H1 (cell line): ENCODE results near the gene CYTH1. TPM values are rescaled to one million over a fixed set of nuclear protein-coding genes. Genes with fewer than 3 reads are reported as not detected.

Source experiments
- CTCF ChIP-seq, 3 experiments: IDR thresholded peaks; 1 replicate in 2 of 3; 2 replicates in 1 of 3; pipeline versions ENCODE4 v1.5.1 to v1.6.1; 2011; ENCODE audit warnings: low read length in 3 of 3, mild to moderate bottlenecking in 3 of 3, inconsistent platforms in 2 of 3, low read depth in 1 of 3, moderate library complexity in 1 of 3; ENCODE audit not compliant: insufficient read depth in 1 of 3; ENCODE audit errors: control extremely low read depth in 1 of 3
- GABPA ChIP-seq: IDR thresholded peaks from 2 replicates; pipeline ENCODE4 v1.6.1; 2011; ENCODE audit warnings: mild to moderate bottlenecking, low read length, moderate library complexity, borderline replicate concordance; ENCODE audit not compliant: insufficient read depth
- HDAC2 ChIP-seq, 2 experiments: fragments of 300-600 bp in 1 of 2; sonication (generic) in 1 of 2; IDR thresholded peaks; 2 replicates each; pipeline ENCODE4 v1.6.1; 2011 to 2012; ENCODE audit warnings: low read depth in 2 of 2, low read length in 2 of 2, mild to moderate bottlenecking in 2 of 2, moderate library complexity in 2 of 2, borderline replicate concordance in 1 of 2, inconsistent platforms in 1 of 2
- RAD21 ChIP-seq, 2 experiments: IDR thresholded peaks in 1 of 2; conservative IDR thresholded peaks in 1 of 2; 2 replicates each; pipeline ENCODE4 v1.6.1; 2011; ENCODE audit warnings: low read depth in 2 of 2, low read length in 2 of 2, improper control_type of control experiment in 1 of 2, inconsistent platforms in 1 of 2, mild to moderate bottlenecking in 1 of 2, moderate library complexity in 1 of 2
- RBBP5 ChIP-seq: IDR thresholded peaks from 2 replicates; pipeline ENCODE4 v1.7.1; 2012; ENCODE audit warnings: low read depth, mild to moderate bottlenecking, inconsistent platforms, low read length, moderate library complexity, borderline replicate concordance
- SIX5 ChIP-seq: IDR thresholded peaks from 2 replicates; pipeline ENCODE4 v1.6.1; 2011; ENCODE audit warnings: mild to moderate bottlenecking, low read depth, low read length
- TAF7 ChIP-seq: optimal IDR thresholded peaks from 2 replicates; pipeline ENCODE3; 2011; ENCODE audit warnings: low read depth, mild to moderate bottlenecking, inconsistent platforms, low read length, moderate library complexity, borderline replicate concordance
- TEAD4 ChIP-seq: IDR thresholded peaks from 2 replicates; pipeline ENCODE4 v1.6.1; 2012; ENCODE audit warnings: low read depth, low read length, inconsistent platforms, mixed read lengths
- YY1 ChIP-seq: IDR thresholded peaks from 2 replicates; pipeline ENCODE4 v1.6.1; 2011; ENCODE audit warnings: low read depth, mild to moderate bottlenecking, low read length
- polyA plus RNA-seq, 7 experiments: library from polyadenylated mRNA; depleted of rRNA in 3 of 7; stranded (reverse) in 5 of 7; unstranded in 2 of 7; fragments of >200 nt in 5 of 7; fragments of 200-250 nt in 2 of 7; gene quantifications; 1 replicate in 5 of 7; 2 replicates in 1 of 7; 4 replicates in 1 of 7; pipeline versions ENCODE4 v1.2.1 to v1.2.3, GENCODE V29; 2011 to 2013; ENCODE audit warnings: missing spikeins in 2 of 7, mixed read lengths in 2 of 7
- total RNA-seq: library from RNA; stranded (reverse); fragmentation: NEBNext Ultra II Directional; extraction: Animal tissue kit (Norgen Biotek cat#: 25700); gene quantifications from 2 replicates; pipeline ENCODE4 v1.2.1, GENCODE V29; 2021

Gene CYTH1
- total and polyA plus RNA-seq, 2 of the 8 experiments (the other 6 are each of a cell fraction or from before 2014, with no cell fraction given) = 12.8 to 14.8 TPM

GRCh38 chr17:78708510-78708973, 73.5 kb downstream of the CYTH1 start (continued):
- TF ChIP-seq GABPA = no peak; the same call in 1 of the 2 replicates
- TF ChIP-seq CTCF (IDR thresholded peaks at IDR 0.05; ENCODE audit: control extremely low read depth in 1 of 3, insufficient read depth in 1 of 3, low read depth in 1 of 3, low read length in 3 of 3) = peak; percentile 92 to 96 (median 92)
- peak; percentile 65; the same call in 1 of the 2 replicates for TF ChIP-seq TEAD4
- TF ChIP-seq RAD21 (IDR thresholded peaks at IDR 0.05 in 1 of 2, conservative IDR thresholded peaks at IDR 0.05 in 1 of 2; ENCODE audit: low read depth in 2 of 2, low read length in 2 of 2) = peak; percentile 98 to 99
- no peak for TF ChIP-seq TAF7
- no peak for TF ChIP-seq HDAC2 (IDR thresholded peaks at IDR 0.05; ENCODE audit: borderline replicate concordance in 1 of 2, low read depth in 2 of 2, low read length in 2 of 2)
- no peak for TF ChIP-seq SIX5
- TF ChIP-seq YY1 = 0 out of 2 replicates have a peak, but pooled peaks have one; percentile 29
- no peak for TF ChIP-seq RBBP5
